GM12892 (cell line): Measurements from ENCODE around the gene DHX15.

Experiments
- POLR2A ChIP-seq: IDR thresholded peaks from 2 replicates; pipeline ENCODE4 v1.6.1; 2011; ENCODE audit warnings: low read depth, low read length, control low read depth
- POLR2AphosphoS5 ChIP-seq: IDR thresholded peaks from 2 replicates; pipeline ENCODE4 v1.6.1; 2011; ENCODE audit warnings: low read depth, low read length, control low read depth
- TAF1 ChIP-seq: IDR thresholded peaks from 2 replicates; pipeline ENCODE4 v1.6.1; 2011; ENCODE audit warnings: low read depth, mild to moderate bottlenecking, control low read depth, low read length, borderline replicate concordance

GRCh38 chr4:24560868-24561368, 23.4 kb downstream of the DHX15 start:
- no peak for TF ChIP-seq POLR2AphosphoS5
- no peak for TF ChIP-seq POLR2A
- no peak for TF ChIP-seq TAF1
